A549 (cell line): Measurements from ENCODE around the gene ATOSB. TPM values are rescaled to one million over a fixed set of nuclear protein-coding genes. Genes with fewer than 3 reads are reported as not detected.
"Not testable (repeated sequence)": the region's sequence is repeated elsewhere in the genome, so short reads cannot be mapped to it uniquely, and the experiment has no call there.

Source experiments
- ATAC-seq, 2 experiments: fragments of 200-7000 bp in 1 of 2; fragments of >200 bp in 1 of 2; cut with Nextera tagmentation in 1 of 2; cut with Tn5 transposase in 1 of 2; 3 replicates each; pipeline versions ENCODE4 v1.8.0 to v1.9.1; 2018 to 2020; ENCODE audit warnings: mild to moderate bottlenecking in 1 of 2, moderate library complexity in 1 of 2
- CTCF ChIA-PET: fragments of 300-600 bp; sonication (Branson Sonifier 250); formaldehyde crosslinking; extraction: SDS; loops from one replicate; lab custom pipeline; 2021; ENCODE audit warnings: antibody characterized with exemption, inconsistent platforms; lab: Yijun Ruan, JAX
- POLR2A ChIA-PET: fragments of 350-600 bp; formaldehyde crosslinking; extraction: SDS; loops from one replicate; lab custom pipeline; 2021; ENCODE audit warnings: antibody characterized with exemption, inconsistent platforms; lab: Yijun Ruan, JAX
- DNase-seq, 2 experiments: peaks; one replicate each; pipeline versions ENCODE4 v3.0.0 to v3.0.0-alpha.2; 2011 to 2016; ENCODE audit warnings: low read depth in 1 of 2, low spot score in 1 of 2
- FAIRE-seq: peaks from 2 replicates; lab custom pipeline; 2011; peaks lifted over from hg19 to GRCh38; lab: Jason Lieb, UNC
- H3K27ac ChIP-seq, 2 experiments: fragments of >200 bp; sonication (Bioruptor Twin); formaldehyde crosslinking; 3 replicates each; pipeline ENCODE4 v1.5.1; 2016 to 2017
- H3K4me1 ChIP-seq: fragments of >200 bp; sonication (Bioruptor Twin); formaldehyde crosslinking; 3 replicates; pipeline ENCODE4 v1.6.1; 2016
- H3K4me2 ChIP-seq: fragments of >200 bp; sonication (Bioruptor Twin); formaldehyde crosslinking; 3 replicates; pipeline ENCODE4 v1.6.1; 2016
- H3K4me3 ChIP-seq: fragments of >200 bp; sonication (Bioruptor Twin); formaldehyde crosslinking; 3 replicates; pipeline ENCODE4 v1.5.1; 2016
- H3K9me3 ChIP-seq: fragments of >200 bp; sonication (Bioruptor Twin); formaldehyde crosslinking; 3 replicates; pipeline ENCODE4 v1.6.1; 2016
- CHD4 ChIP-seq: fragments of 200-600 bp; sonication (generic); IDR thresholded peaks from 2 replicates; pipeline ENCODE4 v1.6.1; 2016; ENCODE audit warnings: antibody characterized with exemption, mild to moderate bottlenecking, borderline replicate concordance
- EP300 ChIP-seq, 2 experiments: fragments of >200 bp; sonication (Bioruptor Twin); formaldehyde crosslinking; IDR thresholded peaks; 2 replicates in 1 of 2; 3 replicates in 1 of 2; pipeline ENCODE4 v1.6.1; 2016 to 2017
- FOXS1 ChIP-seq: fragments of 250-450 bp; sonication (Bioruptor Pico); IDR thresholded peaks from 2 replicates; pipeline ENCODE4 v1.5.0; 2020; ENCODE audit warnings: mild to moderate bottlenecking, moderate library complexity
- KDM1A ChIP-seq: fragments of 200-600 bp; sonication (generic); IDR thresholded peaks from 2 replicates; pipeline ENCODE4 v1.6.1; 2016; ENCODE audit warnings: low read depth, mild to moderate bottlenecking
- KDM5A ChIP-seq: fragments of 200-600 bp; sonication (generic); IDR thresholded peaks from 2 replicates; pipeline ENCODE4 v1.6.1; 2016; ENCODE audit warnings: antibody characterized with exemption, mild to moderate bottlenecking
- NFE2L2 ChIP-seq: fragments of 150-350 bp; conservative IDR thresholded peaks from 2 replicates; pipeline ENCODE4 v1.6.1; 2014; ENCODE audit warnings: low read length
- PHF8 ChIP-seq: fragments of 200-600 bp; sonication (generic); IDR thresholded peaks from 2 replicates; pipeline ENCODE4 v1.6.1; 2016; ENCODE audit warnings: low read depth, mild to moderate bottlenecking, antibody characterized with exemption, moderate library complexity, borderline replicate concordance
- RCOR1 ChIP-seq: fragments of 150-350 bp; IDR thresholded peaks from 2 replicates; pipeline ENCODE4 v1.6.1; 2014; ENCODE audit warnings: antibody characterized with exemption, low read length, low read depth
- RNF2 ChIP-seq: fragments of 200-600 bp; sonication (generic); IDR thresholded peaks from 2 replicates; pipeline ENCODE4 v1.6.1; 2016; ENCODE audit warnings: low read depth, mild to moderate bottlenecking, antibody characterized with exemption, moderate library complexity, borderline replicate concordance
- TFCP2L1 ChIP-seq: fragments of 250-450 bp; sonication (Bioruptor Pico); IDR thresholded peaks from 2 replicates; pipeline ENCODE4 v1.5.0; 2021; ENCODE audit warnings: mild to moderate bottlenecking
- WGBS: methylation state at CpG from one replicate; pipeline ENCODE4 v1.1.6; 2017; ENCODE audit errors: missing lambda C conversion rate; 5-methylcytosine and 5-hydroxymethylcytosine counted together
- polyA plus RNA-seq, 4 experiments: library from polyadenylated mRNA; depleted of rRNA in 3 of 4; stranded (reverse); fragments of >200 nt; fragmentation: RNase III in 1 of 4; extraction: RNeasy Plus Mini Kit Qiagen cat#74134 plus additional on column Dnase treatment in 1 of 4; gene quantifications; 2 replicates in 3 of 4; 3 replicates in 1 of 4; pipeline ENCODE4 v1.2.3, GENCODE V29; 2011 to 2017
- TF ChIP-seq, protein P1 (sequence below): fragments of 250-450 bp; sonication (Bioruptor Pico); IDR thresholded peaks from 2 replicates; pipeline ENCODE4 v1.5.0; 2021; ENCODE audit warnings: mild to moderate bottlenecking, moderate library complexity, borderline replicate concordance
- TF ChIP-seq, protein P2 (sequence below): fragments of >200 bp; sonication (Bioruptor Twin); formaldehyde crosslinking; IDR thresholded peaks from 3 replicates; pipeline ENCODE4 v1.5.1; 2016
- TF ChIP-seq, protein P3 (sequence below): fragments of 450-650 bp; IDR thresholded peaks from 2 replicates; pipeline ENCODE4 v1.6.1; 2014; ENCODE audit warnings: antibody characterized with exemption
- TF ChIP-seq, protein P4 (sequence below): fragments of 200-600 bp; sonication (generic); IDR thresholded peaks from 2 replicates; pipeline ENCODE4 v1.6.1; 2016; ENCODE audit warnings: antibody characterized with exemption, mild to moderate bottlenecking, moderate library complexity

The ATOSB gene
- polyA plus RNA-seq, 2 of the 4 experiments (the other 2 are of a cell fraction) = 11.8 to 14.0 TPM

DNA sequence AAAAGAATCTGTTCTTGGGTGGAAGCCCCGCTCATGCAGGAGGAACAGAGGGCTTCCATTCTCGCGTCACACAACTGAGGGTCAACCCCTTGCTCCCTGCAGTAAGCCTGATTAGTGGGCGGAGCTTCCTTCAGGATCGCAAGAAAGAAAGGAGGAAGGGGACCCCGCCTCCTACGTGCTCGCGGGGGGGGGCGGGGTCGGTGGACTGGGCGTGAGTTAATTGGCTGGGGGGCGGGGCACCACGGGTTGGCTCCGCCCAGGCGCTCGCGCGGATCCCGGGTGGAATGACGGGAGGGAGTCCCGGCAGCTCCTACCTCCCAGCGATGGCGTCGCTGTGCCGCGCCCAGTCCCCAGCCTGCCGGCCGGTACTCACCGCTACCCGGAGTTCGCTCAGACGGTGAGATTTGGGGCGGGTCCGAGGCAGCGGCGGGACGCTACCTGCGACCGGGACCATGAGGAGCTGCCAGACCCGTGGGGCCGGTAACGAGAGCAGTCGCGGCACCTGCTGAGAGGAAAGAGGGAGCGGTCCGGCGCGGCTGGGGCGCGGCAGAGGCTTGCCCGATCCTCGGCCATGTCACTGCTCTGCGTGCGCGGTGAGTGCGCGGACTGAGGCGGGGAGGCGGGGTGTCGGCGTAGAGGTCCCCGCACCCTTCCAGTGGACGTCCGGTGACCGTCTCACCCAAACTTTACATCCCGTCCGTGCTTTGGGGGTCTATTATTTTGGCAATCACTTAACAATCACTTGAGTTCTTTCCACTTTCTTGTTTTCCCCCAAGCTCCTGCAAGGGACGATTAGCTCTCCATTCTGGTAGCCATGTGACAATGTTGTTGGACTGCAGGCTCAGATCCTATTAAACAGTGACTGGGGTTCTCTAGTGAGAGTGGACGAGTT is 46.3 kb upstream of the ATOSB start, which contains the start of gene UNC13B (continued):
- TF ChIP-seq, protein P1, sequence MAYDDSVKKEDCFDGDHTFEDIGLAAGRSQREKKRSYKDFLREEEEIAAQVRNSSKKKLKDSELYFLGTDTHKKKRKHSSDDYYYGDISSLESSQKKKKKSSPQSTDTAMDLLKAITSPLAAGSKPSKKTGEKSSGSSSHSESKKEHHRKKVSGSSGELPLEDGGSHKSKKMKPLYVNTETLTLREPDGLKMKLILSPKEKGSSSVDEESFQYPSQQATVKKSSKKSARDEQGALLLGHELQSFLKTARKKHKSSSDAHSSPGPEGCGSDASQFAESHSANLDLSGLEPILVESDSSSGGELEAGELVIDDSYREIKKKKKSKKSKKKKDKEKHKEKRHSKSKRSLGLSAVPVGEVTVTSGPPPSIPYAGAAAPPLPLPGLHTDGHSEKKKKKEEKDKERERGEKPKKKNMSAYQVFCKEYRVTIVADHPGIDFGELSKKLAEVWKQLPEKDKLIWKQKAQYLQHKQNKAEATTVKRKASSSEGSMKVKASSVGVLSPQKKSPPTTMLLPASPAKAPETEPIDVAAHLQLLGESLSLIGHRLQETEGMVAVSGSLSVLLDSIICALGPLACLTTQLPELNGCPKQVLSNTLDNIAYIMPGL = no peak

GRCh38 chr9:35158501-35159280 is 43.0 kb upstream of the ATOSB start:
- DNase-seq (no peak), FAIRE-seq (no peak), ATAC-seq (no peak)
- H3K27ac ChIP-seq = no peak overlapping the region
- no peak overlapping the region for H3K4me3 ChIP-seq
- ChIA-PET CTCF (interaction anchor here (1.2 to 1.7 kb wide), 2 partner anchors 10 to 259 kb away, joined by 3 to 6 read pairs; no protein-coding TSS in a partner anchor), POLR2A (no interaction called here)
- no peak overlapping the region for H3K4me2 ChIP-seq
- TF ChIP-seq CHD4 (no peak), KDM1A (no peak), NFE2L2 (no peak), RCOR1 (no peak), TFCP2L1 (CRISPR knock-in tag) (no peak), RNF2 (no peak), PHF8 (no peak), KDM5A (no peak), FOXS1 (CRISPR knock-in tag) (no peak), EP300 (IDR thresholded peaks at IDR 0.05) (no peak)
- TF ChIP-seq, protein P2, sequence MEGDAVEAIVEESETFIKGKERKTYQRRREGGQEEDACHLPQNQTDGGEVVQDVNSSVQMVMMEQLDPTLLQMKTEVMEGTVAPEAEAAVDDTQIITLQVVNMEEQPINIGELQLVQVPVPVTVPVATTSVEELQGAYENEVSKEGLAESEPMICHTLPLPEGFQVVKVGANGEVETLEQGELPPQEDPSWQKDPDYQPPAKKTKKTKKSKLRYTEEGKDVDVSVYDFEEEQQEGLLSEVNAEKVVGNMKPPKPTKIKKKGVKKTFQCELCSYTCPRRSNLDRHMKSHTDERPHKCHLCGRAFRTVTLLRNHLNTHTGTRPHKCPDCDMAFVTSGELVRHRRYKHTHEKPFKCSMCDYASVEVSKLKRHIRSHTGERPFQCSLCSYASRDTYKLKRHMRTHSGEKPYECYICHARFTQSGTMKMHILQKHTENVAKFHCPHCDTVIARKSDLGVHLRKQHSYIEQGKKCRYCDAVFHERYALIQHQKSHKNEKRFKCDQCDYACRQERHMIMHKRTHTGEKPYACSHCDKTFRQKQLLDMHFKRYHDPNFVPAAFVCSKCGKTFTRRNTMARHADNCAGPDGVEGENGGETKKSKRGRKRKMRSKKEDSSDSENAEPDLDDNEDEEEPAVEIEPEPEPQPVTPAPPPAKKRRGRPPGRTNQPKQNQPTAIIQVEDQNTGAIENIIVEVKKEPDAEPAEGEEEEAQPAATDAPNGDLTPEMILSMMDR = no peak
- TF ChIP-seq, protein P3, sequence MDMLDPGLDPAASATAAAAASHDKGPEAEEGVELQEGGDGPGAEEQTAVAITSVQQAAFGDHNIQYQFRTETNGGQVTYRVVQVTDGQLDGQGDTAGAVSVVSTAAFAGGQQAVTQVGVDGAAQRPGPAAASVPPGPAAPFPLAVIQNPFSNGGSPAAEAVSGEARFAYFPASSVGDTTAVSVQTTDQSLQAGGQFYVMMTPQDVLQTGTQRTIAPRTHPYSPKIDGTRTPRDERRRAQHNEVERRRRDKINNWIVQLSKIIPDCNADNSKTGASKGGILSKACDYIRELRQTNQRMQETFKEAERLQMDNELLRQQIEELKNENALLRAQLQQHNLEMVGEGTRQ = no peak
- TF ChIP-seq, protein P4, sequence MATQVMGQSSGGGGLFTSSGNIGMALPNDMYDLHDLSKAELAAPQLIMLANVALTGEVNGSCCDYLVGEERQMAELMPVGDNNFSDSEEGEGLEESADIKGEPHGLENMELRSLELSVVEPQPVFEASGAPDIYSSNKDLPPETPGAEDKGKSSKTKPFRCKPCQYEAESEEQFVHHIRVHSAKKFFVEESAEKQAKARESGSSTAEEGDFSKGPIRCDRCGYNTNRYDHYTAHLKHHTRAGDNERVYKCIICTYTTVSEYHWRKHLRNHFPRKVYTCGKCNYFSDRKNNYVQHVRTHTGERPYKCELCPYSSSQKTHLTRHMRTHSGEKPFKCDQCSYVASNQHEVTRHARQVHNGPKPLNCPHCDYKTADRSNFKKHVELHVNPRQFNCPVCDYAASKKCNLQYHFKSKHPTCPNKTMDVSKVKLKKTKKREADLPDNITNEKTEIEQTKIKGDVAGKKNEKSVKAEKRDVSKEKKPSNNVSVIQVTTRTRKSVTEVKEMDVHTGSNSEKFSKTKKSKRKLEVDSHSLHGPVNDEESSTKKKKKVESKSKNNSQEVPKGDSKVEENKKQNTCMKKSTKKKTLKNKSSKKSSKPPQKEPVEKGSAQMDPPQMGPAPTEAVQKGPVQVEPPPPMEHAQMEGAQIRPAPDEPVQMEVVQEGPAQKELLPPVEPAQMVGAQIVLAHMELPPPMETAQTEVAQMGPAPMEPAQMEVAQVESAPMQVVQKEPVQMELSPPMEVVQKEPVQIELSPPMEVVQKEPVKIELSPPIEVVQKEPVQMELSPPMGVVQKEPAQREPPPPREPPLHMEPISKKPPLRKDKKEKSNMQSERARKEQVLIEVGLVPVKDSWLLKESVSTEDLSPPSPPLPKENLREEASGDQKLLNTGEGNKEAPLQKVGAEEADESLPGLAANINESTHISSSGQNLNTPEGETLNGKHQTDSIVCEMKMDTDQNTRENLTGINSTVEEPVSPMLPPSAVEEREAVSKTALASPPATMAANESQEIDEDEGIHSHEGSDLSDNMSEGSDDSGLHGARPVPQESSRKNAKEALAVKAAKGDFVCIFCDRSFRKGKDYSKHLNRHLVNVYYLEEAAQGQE = no peak
- peaks cover 8% of the 10 kb centered on the region; the same call in 2 of the 3 replicates for H3K4me1 ChIP-seq
- WGBS = 79% methylated on average over 10 of the region's 10 CpGs
- peaks cover 18% of the 10 kb centered on the region; the same call in 2 of the 3 replicates for H3K9me3 ChIP-seq

DNA sequence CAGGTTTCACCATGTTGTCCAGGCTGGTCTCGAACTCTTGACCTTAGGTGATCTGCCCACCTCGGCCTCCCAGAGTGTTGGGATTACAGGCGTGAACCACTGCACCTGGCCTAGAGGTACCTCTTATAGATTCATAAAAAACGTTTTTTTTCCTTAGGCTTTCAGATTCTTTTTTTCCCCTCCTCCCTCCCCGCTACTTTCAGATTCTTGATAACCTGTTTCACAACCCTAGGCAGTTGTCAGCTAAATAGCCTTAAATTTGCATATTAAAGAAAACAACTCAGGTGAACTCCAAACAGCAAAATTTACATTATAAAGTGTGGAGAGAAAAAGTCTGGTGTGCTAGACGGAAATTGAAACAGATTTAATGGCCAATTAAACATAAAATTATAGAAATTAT is 42.2 kb upstream of the ATOSB start:
- CTCF ChIA-PET = interaction anchor here (1.7 kb wide), 1 partner anchor 258 kb away, joined by 6 read pairs; no protein-coding TSS in a partner anchor
- WGBS = 44% methylated on average over 6 of the region's 6 CpGs
- not testable (repeated sequence) for ATAC-seq

More for the DNA sequence above, 42.2 kb upstream of the ATOSB start:
- H3K4me3 ChIP-seq, DNase-seq, FAIRE-seq, H3K4me2 ChIP-seq, H3K4me1 ChIP-seq, POLR2A ChIA-PET, H3K27ac ChIP-seq: not testable (repeated sequence)
- peaks cover 25% of the 10 kb centered on the region for H3K9me3 ChIP-seq
